HEK293 (cell line): ENCODE measurements around the gene METTL17.

Source experiments
- CTCF ChIA-PET: fragments of 350-600 bp; formaldehyde crosslinking; extraction: SDS; loops from one replicate; lab custom pipeline; 2021; ENCODE audit warnings: antibody characterized with exemption; lab: Yijun Ruan, JAX
- POLR2A ChIA-PET: fragments of 300-600 bp; formaldehyde crosslinking; extraction: SDS; loops from one replicate; lab custom pipeline; 2020; ENCODE audit warnings: antibody characterized with exemption, inconsistent platforms; lab: Yijun Ruan, JAX
- H3K27ac ChIP-seq: fragments of 200-500 bp; sonication (Bioruptor generic); 2 replicates; pipeline ENCODE4 v1.5.1; 2014; ENCODE audit warnings: low read depth, low read length, control low read depth, inconsistent platforms; ENCODE audit errors: extremely low read depth
- H3K36me3 ChIP-seq, 2 experiments: fragments of 200-500 bp in 1 of 2; sonication (Bioruptor generic) in 1 of 2; 1 replicate in 1 of 2; 2 replicates in 1 of 2; pipeline ENCODE4 v1.5.1; 2014 to 2017; ENCODE audit warnings: inconsistent platforms in 2 of 2, low read length in 2 of 2; ENCODE audit not compliant: control insufficient read depth in 2 of 2, insufficient read depth in 1 of 2
- H3K4me1 ChIP-seq: fragments of 200-500 bp; sonication (Bioruptor generic); 2 replicates; pipeline ENCODE4 v1.5.1; 2014; ENCODE audit warnings: mild to moderate bottlenecking, low read length, inconsistent platforms; ENCODE audit not compliant: control insufficient read depth, insufficient read depth
- H3K4me3 ChIP-seq: 2 replicates; pipeline ENCODE4 v1.5.1; 2011; ENCODE audit warnings: low read depth, mild to moderate bottlenecking, control low read depth, low read length, moderate library complexity
- H3K9me3 ChIP-seq: fragments of 200-500 bp; sonication (Bioruptor generic); 2 replicates; pipeline ENCODE4 v1.5.1; 2014; ENCODE audit warnings: low read depth, low read length, inconsistent platforms; ENCODE audit not compliant: control insufficient read depth, insufficient read depth
- AEBP2 ChIP-seq: fragments of 450-650 bp; formaldehyde crosslinking; IDR thresholded peaks from 2 replicates; pipeline ENCODE4 v1.5.1; 2016; ENCODE audit warnings: missing biosample characterization, missing genetic modification characterization, borderline replicate concordance
- PRDM2 ChIP-seq: fragments of 450-650 bp; formaldehyde crosslinking; IDR thresholded peaks from 2 replicates; pipeline ENCODE4 v1.5.1; 2016; ENCODE audit warnings: missing biosample characterization, missing genetic modification characterization, borderline replicate concordance
- SALL2 ChIP-seq: fragments of 450-650 bp; formaldehyde crosslinking; IDR thresholded peaks from 2 replicates; pipeline ENCODE4 v1.5.0; 2017; ENCODE audit warnings: missing biosample characterization, mild to moderate bottlenecking, missing genetic modification characterization, borderline replicate concordance
- SCRT2 ChIP-seq: fragments of 450-650 bp; formaldehyde crosslinking; IDR thresholded peaks from 2 replicates; pipeline ENCODE4 v1.5.1; 2016; ENCODE audit warnings: missing biosample characterization, missing genetic modification characterization
- ZNF132 ChIP-seq: fragments of 450-650 bp; formaldehyde crosslinking; IDR thresholded peaks from 2 replicates; pipeline ENCODE4 v1.5.1; 2017; ENCODE audit warnings: missing biosample characterization, missing genetic modification characterization, borderline replicate concordance
- ZNF146 ChIP-seq: fragments of 450-650 bp; formaldehyde crosslinking; IDR thresholded peaks from 2 replicates; pipeline ENCODE4 v1.5.1; 2016; ENCODE audit warnings: missing biosample characterization, missing genetic modification characterization
- ZNF157 ChIP-seq: fragments of 450-650 bp; formaldehyde crosslinking; IDR thresholded peaks from 2 replicates; pipeline ENCODE4 v1.5.1; 2016; ENCODE audit warnings: missing biosample characterization, missing genetic modification characterization
- ZNF184 ChIP-seq: fragments of 450-650 bp; IDR thresholded peaks from 2 replicates; pipeline ENCODE4 v1.5.1; 2018; ENCODE audit warnings: missing biosample characterization, mild to moderate bottlenecking, missing genetic modification characterization
- ZNF202 ChIP-seq: fragments of 450-650 bp; formaldehyde crosslinking; IDR thresholded peaks from 2 replicates; pipeline ENCODE4 v1.5.1; 2016; ENCODE audit warnings: missing biosample characterization, missing genetic modification characterization, borderline replicate concordance
- ZNF221 ChIP-seq: fragments of 450-650 bp; formaldehyde crosslinking; IDR thresholded peaks from 2 replicates; pipeline ENCODE4 v1.5.1; 2017; ENCODE audit warnings: missing biosample characterization, missing genetic modification characterization, borderline replicate concordance
- ZNF341 ChIP-seq: fragments of 450-650 bp; formaldehyde crosslinking; IDR thresholded peaks from 2 replicates; pipeline ENCODE4; 2016; ENCODE audit warnings: low read depth, missing biosample characterization, missing genetic modification characterization
- ZNF473 ChIP-seq: fragments of 450-650 bp; formaldehyde crosslinking; IDR thresholded peaks from 2 replicates; pipeline ENCODE4 v1.5.1; 2017; ENCODE audit warnings: missing biosample characterization, missing genetic modification characterization
- ZNF48 ChIP-seq: fragments of 450-650 bp; formaldehyde crosslinking; IDR thresholded peaks from 2 replicates; pipeline ENCODE4 v1.5.1; 2016; ENCODE audit warnings: missing biosample characterization, missing genetic modification characterization
- ZNF514 ChIP-seq: fragments of 450-650 bp; formaldehyde crosslinking; IDR thresholded peaks from 2 replicates; pipeline ENCODE4 v1.5.1; 2016; ENCODE audit warnings: missing biosample characterization, missing genetic modification characterization
- ZNF692 ChIP-seq: fragments of 450-650 bp; formaldehyde crosslinking; IDR thresholded peaks from 2 replicates; pipeline ENCODE4 v1.5.1; 2016; ENCODE audit warnings: missing biosample characterization, missing genetic modification characterization
- ZNF776 ChIP-seq: fragments of 450-650 bp; formaldehyde crosslinking; IDR thresholded peaks from 2 replicates; pipeline ENCODE4 v1.5.0; 2017; ENCODE audit warnings: missing biosample characterization, missing genetic modification characterization, borderline replicate concordance
- ZNF777 ChIP-seq: fragments of 450-650 bp; formaldehyde crosslinking; IDR thresholded peaks from 2 replicates; pipeline ENCODE4 v1.5.1; 2017; ENCODE audit warnings: missing biosample characterization, missing genetic modification characterization, borderline replicate concordance
- TF ChIP-seq, protein P1 (sequence below): fragments of 450-650 bp; formaldehyde crosslinking; conservative IDR thresholded peaks from 2 replicates; pipeline ENCODE4 v1.5.1; 2016; ENCODE audit warnings: low read depth, missing biosample characterization, missing genetic modification characterization
- TF ChIP-seq, protein P2 (sequence below): fragments of 450-650 bp; formaldehyde crosslinking; IDR thresholded peaks from 2 replicates; pipeline ENCODE4 v1.5.1; 2016; ENCODE audit warnings: missing biosample characterization, missing genetic modification characterization

METTL17 gene

DNA sequence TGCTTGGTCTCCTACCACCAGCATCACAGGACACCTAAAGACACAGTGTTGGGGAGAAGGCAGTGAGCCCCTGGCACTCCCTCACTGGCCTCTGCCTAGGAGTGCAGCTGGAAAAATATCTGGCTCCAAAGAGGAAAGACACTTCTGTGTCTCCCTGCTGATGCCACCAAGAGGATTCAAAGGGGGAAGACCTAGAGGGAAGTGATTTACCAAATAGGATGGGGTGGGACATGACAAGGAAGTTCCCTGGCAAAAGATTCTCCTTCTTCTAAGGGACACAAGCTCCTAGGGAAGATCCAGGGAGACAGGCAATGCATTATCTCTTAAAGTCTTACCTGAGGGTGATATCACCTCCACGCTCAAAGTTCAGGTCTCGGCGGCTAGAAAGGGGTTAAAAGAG, 29.0 kb downstream of the METTL17 start:
- H3K36me3 ChIP-seq, result peaks cover 0 to 51% of the 10 kb centered on the region in 2 experiments; a peak in 2 of 3 replicates
- no peaks in the 10 kb centered on the region for H3K9me3 ChIP-seq
- no peak overlapping the region for H3K27ac ChIP-seq
- no peaks in the 10 kb centered on the region for H3K4me1 ChIP-seq
- H3K4me3 ChIP-seq, result no peak overlapping the region
- TF ChIP-seq ZNF184 (tag by site-specific recombination) (no peak), ZNF473 (no peak), ZNF692 (tag by site-specific recombination) (no peak), ZNF776 (tag by site-specific recombination) (no peak), ZNF146 (no peak), ZNF132 (tag by site-specific recombination) (no peak), SCRT2 (no peak), ZNF514 (tag by site-specific recombination) (no peak), ZNF202 (no peak), SALL2 (no peak), ZNF341 (tag by site-specific recombination) (no peak), ZNF48 (tag by site-specific recombination) (no peak), PRDM2 (tag by site-specific recombination) (no peak), ZNF157 (tag by site-specific recombination) (no peak), ZNF221 (tag by site-specific recombination) (no peak), ZNF777 (tag by site-specific recombination) (no peak), AEBP2 (tag by site-specific recombination) (no peak)
- TF ChIP-seq, protein P1, sequence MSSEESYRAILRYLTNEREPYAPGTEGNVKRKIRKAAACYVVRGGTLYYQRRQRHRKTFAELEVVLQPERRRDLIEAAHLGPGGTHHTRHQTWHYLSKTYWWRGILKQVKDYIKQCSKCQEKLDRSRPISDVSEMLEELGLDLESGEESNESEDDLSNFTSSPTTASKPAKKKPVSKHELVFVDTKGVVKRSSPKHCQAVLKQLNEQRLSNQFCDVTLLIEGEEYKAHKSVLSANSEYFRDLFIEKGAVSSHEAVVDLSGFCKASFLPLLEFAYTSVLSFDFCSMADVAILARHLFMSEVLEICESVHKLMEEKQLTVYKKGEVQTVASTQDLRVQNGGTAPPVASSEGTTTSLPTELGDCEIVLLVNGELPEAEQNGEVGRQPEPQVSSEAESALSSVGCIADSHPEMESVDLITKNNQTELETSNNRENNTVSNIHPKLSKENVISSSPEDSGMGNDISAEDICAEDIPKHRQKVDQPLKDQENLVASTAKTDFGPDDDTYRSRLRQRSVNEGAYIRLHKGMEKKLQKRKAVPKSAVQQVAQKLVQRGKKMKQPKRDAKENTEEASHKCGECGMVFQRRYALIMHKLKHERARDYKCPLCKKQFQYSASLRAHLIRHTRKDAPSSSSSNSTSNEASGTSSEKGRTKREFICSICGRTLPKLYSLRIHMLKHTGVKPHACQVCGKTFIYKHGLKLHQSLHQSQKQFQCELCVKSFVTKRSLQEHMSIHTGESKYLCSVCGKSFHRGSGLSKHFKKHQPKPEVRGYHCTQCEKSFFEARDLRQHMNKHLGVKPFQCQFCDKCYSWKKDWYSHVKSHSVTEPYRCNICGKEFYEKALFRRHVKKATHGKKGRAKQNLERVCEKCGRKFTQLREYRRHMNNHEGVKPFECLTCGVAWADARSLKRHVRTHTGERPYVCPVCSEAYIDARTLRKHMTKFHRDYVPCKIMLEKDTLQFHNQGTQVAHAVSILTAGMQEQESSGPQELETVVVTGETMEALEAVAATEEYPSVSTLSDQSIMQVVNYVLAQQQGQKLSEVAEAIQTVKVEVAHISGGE (tag by site-specific recombination), result no peak
- TF ChIP-seq, protein P2, sequence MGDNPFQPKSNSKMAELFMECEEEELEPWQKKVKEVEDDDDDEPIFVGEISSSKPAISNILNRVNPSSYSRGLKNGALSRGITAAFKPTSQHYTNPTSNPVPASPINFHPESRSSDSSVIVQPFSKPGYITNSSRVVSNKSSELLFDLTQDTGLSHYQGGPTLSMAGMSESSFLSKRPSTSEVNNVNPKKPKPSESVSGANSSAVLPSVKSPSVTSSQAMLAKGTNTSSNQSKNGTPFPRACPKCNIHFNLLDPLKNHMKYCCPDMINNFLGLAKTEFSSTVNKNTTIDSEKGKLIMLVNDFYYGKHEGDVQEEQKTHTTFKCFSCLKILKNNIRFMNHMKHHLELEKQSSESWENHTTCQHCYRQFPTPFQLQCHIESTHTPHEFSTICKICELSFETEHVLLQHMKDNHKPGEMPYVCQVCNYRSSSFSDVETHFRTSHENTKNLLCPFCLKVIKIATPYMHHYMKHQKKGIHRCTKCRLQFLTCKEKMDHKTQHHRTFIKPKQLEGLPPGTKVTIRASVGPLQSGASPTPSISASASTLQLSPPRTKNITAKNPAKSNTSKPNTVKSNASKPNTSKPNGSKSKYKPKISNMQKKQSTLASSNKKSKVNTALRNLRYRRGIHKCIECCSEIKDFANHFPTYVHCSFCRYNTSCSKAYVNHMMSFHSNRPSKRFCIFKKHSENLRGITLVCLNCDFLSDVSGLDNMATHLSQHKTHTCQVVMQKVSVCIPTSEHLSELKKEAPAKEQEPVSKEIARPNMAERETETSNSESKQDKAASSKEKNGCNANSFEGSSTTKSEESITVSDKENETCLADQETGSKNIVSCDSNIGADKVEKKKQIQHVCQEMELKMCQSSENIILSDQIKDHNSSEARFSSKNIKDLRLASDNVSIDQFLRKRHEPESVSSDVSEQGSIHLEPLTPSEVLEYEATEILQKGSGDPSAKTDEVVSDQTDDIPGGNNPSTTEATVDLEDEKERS (tag by site-specific recombination), result no peak
- CTCF ChIA-PET, result interaction anchor here (0.6 to 7.4 kb wide), 8 partner anchors 13 to 168 kb away, joined by 3 to 136 read pairs (median 6); no protein-coding TSS in a partner anchor
- POLR2A ChIA-PET, result no interaction called here
